H1 (cell line): ENCODE data around the gene ENPP3. TPM values are rescaled to one million over a fixed set of nuclear protein-coding genes. Genes with fewer than 3 reads are reported as not detected.

Source experiments
- CBX5 ChIP-seq: fragments of 300-800, 300-1000 bp; sonication (generic); IDR thresholded peaks from 2 replicates; pipeline ENCODE4 v1.7.1; 2016; ENCODE audit warnings: antibody characterized with exemption, low read length, low read depth
- polyA plus RNA-seq, 7 experiments: library from polyadenylated mRNA; depleted of rRNA in 3 of 7; stranded (reverse) in 5 of 7; unstranded in 2 of 7; fragments of >200 nt in 5 of 7; fragments of 200-250 nt in 2 of 7; gene quantifications; 1 replicate in 5 of 7; 2 replicates in 1 of 7; 4 replicates in 1 of 7; pipeline versions ENCODE4 v1.2.1 to v1.2.3, GENCODE V29; 2011 to 2013; ENCODE audit warnings: missing spikeins in 2 of 7, mixed read lengths in 2 of 7
- total RNA-seq: library from RNA; stranded (reverse); fragmentation: NEBNext Ultra II Directional; extraction: Animal tissue kit (Norgen Biotek cat#: 25700); gene quantifications from 2 replicates; pipeline ENCODE4 v1.2.1, GENCODE V29; 2021
- TF ChIP-seq, protein P1 (sequence below): fragments of 300-600 bp; sonication (generic); IDR thresholded peaks from 2 replicates; pipeline ENCODE4 v1.7.1; 2012; ENCODE audit warnings: low read length, moderate library complexity, mild to moderate bottlenecking, inconsistent platforms; ENCODE audit not compliant: insufficient replicate concordance
- TF ChIP-seq, protein P2 (sequence below): IDR thresholded peaks from 2 replicates; pipeline ENCODE4 v1.6.1; 2011; ENCODE audit warnings: low read depth, mild to moderate bottlenecking, low read length; ENCODE audit not compliant: insufficient read depth

ENPP3 gene
- total and polyA plus RNA-seq, 2 of the 8 experiments (the other 6 are each of a cell fraction or from before 2014, with no cell fraction given), result 0.11 TPM; not detected in 1

DNA sequence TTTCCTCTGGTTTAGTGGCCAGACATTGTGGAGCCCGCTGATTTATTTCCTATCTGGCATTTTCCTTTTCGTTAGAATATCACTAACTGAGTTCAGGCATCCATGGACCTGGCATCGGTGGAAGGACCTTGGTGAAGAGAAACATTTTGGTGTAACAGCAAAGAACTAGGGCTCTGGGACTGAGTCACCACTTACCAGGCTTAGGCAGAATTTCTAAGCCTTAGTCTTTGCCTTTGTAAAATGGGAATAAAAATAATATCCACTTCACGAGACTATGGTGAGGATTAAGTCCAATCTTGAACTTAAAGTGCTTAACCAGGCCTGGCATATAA, 128.7 kb downstream of the ENPP3 start (continued):
- TF ChIP-seq, protein P1, sequence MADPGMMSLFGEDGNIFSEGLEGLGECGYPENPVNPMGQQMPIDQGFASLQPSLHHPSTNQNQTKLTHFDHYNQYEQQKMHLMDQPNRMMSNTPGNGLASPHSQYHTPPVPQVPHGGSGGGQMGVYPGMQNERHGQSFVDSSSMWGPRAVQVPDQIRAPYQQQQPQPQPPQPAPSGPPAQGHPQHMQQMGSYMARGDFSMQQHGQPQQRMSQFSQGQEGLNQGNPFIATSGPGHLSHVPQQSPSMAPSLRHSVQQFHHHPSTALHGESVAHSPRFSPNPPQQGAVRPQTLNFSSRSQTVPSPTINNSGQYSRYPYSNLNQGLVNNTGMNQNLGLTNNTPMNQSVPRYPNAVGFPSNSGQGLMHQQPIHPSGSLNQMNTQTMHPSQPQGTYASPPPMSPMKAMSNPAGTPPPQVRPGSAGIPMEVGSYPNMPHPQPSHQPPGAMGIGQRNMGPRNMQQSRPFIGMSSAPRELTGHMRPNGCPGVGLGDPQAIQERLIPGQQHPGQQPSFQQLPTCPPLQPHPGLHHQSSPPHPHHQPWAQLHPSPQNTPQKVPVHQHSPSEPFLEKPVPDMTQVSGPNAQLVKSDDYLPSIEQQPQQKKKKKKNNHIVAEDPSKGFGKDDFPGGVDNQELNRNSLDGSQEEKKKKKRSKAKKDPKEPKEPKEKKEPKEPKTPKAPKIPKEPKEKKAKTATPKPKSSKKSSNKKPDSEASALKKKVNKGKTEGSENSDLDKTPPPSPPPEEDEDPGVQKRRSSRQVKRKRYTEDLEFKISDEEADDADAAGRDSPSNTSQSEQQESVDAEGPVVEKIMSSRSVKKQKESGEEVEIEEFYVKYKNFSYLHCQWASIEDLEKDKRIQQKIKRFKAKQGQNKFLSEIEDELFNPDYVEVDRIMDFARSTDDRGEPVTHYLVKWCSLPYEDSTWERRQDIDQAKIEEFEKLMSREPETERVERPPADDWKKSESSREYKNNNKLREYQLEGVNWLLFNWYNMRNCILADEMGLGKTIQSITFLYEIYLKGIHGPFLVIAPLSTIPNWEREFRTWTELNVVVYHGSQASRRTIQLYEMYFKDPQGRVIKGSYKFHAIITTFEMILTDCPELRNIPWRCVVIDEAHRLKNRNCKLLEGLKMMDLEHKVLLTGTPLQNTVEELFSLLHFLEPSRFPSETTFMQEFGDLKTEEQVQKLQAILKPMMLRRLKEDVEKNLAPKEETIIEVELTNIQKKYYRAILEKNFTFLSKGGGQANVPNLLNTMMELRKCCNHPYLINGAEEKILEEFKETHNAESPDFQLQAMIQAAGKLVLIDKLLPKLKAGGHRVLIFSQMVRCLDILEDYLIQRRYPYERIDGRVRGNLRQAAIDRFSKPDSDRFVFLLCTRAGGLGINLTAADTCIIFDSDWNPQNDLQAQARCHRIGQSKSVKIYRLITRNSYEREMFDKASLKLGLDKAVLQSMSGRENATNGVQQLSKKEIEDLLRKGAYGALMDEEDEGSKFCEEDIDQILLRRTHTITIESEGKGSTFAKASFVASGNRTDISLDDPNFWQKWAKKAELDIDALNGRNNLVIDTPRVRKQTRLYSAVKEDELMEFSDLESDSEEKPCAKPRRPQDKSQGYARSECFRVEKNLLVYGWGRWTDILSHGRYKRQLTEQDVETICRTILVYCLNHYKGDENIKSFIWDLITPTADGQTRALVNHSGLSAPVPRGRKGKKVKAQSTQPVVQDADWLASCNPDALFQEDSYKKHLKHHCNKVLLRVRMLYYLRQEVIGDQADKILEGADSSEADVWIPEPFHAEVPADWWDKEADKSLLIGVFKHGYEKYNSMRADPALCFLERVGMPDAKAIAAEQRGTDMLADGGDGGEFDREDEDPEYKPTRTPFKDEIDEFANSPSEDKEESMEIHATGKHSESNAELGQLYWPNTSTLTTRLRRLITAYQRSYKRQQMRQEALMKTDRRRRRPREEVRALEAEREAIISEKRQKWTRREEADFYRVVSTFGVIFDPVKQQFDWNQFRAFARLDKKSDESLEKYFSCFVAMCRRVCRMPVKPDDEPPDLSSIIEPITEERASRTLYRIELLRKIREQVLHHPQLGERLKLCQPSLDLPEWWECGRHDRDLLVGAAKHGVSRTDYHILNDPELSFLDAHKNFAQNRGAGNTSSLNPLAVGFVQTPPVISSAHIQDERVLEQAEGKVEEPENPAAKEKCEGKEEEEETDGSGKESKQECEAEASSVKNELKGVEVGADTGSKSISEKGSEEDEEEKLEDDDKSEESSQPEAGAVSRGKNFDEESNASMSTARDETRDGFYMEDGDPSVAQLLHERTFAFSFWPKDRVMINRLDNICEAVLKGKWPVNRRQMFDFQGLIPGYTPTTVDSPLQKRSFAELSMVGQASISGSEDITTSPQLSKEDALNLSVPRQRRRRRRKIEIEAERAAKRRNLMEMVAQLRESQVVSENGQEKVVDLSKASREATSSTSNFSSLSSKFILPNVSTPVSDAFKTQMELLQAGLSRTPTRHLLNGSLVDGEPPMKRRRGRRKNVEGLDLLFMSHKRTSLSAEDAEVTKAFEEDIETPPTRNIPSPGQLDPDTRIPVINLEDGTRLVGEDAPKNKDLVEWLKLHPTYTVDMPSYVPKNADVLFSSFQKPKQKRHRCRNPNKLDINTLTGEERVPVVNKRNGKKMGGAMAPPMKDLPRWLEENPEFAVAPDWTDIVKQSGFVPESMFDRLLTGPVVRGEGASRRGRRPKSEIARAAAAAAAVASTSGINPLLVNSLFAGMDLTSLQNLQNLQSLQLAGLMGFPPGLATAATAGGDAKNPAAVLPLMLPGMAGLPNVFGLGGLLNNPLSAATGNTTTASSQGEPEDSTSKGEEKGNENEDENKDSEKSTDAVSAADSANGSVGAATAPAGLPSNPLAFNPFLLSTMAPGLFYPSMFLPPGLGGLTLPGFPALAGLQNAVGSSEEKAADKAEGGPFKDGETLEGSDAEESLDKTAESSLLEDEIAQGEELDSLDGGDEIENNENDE, result no peak
- TF ChIP-seq, protein P2, sequence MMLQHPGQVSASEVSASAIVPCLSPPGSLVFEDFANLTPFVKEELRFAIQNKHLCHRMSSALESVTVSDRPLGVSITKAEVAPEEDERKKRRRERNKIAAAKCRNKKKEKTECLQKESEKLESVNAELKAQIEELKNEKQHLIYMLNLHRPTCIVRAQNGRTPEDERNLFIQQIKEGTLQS, result no peak
- no peak for TF ChIP-seq CBX5
